ENCODE results near the gene SCFD2. TPM values are rescaled to one million over a fixed set of nuclear protein-coding genes. Genes with fewer than 3 reads are reported as not detected.

SCFD2 gene
- total and polyA plus RNA-seq, 7 donors = 3.7 to 16.6 (median 10.7) TPM

GRCh38 chr4:53022513-53023100, 343.3 kb downstream of the SCFD2 start:
- no peak for DNase-seq

GRCh38 chr4:53021754-53022512, 343.9 kb downstream of the SCFD2 start:
- Histone ChIP-seq H3K36me3 (no peaks in the 10 kb centered on the region), H3K27me3 (no peaks in the 10 kb centered on the region), H3K27ac (peak overlapping the region in 3 of 4 donors; percentile 18 to 46 (median 26)), H3K4me1 (peaks cover 0 to 28% (median 17%) of the 10 kb centered on the region in 4 donors), H3K9me3 (no peaks in the 10 kb centered on the region), H3K4me3 (no peak overlapping the region)
- no peak for DNase-seq
- peak in 2 of 4 donors; percentile 22 to 48 for TF ChIP-seq POLR2AphosphoS5 (IDR thresholded peaks at IDR 0.05)
- no peak for TF ChIP-seq CTCF (IDR thresholded peaks at IDR 0.05)
- WGBS, 2 donors = 87 to 93% methylated on average over 2 of the region's 2 CpGs
- intact Hi-C loops (cut with DNase I) = no loop called here

More at GRCh38 chr4:53022513-53023100, 343.3 kb downstream of the SCFD2 start:
- H3K4me1 ChIP-seq = peaks cover 0 to 28% (median 17%) of the 10 kb centered on the region in 4 donors
- H3K27ac ChIP-seq = peak overlapping the region in 3 of 4 donors; percentile 18 to 46 (median 26)
- TF ChIP-seq POLR2A (IDR thresholded peaks at IDR 0.05) = no peak
- no peak for TF ChIP-seq POLR2AphosphoS5 (IDR thresholded peaks at IDR 0.05)
- TF ChIP-seq CTCF (IDR thresholded peaks at IDR 0.05) = no peak
- no peak for TF ChIP-seq EP300 (IDR thresholded peaks at IDR 0.05)
- no peaks in the 10 kb centered on the region for H3K36me3 ChIP-seq
- intact Hi-C loops (cut with DNase I) = no loop called here
- H3K27me3 ChIP-seq = no peaks in the 10 kb centered on the region
- 89 to 97% methylated on average over 2 of the region's 2 CpGs for WGBS, 2 donors
- H3K9me3 ChIP-seq = no peaks in the 10 kb centered on the region
- H3K4me3 ChIP-seq = no peak overlapping the region

GRCh38 chr4:53019485-53020382, 346.1 kb downstream of the SCFD2 start:
- Histone ChIP-seq H3K27ac (no peak overlapping the region), H3K36me3 (no peaks in the 10 kb centered on the region), H3K9me3 (no peaks in the 10 kb centered on the region), H3K4me3 (no peak overlapping the region), H3K4me1 (peaks cover 0 to 28% (median 17%) of the 10 kb centered on the region in 4 donors), H3K27me3 (no peaks in the 10 kb centered on the region)
- intact Hi-C loops (cut with DNase I) = loop anchor here (5.0 kb wide), 1 partner anchor 1208 kb away; the partner anchor contains the start of gene PDGFRA
- WGBS, 2 donors = 25 to 59% methylated on average over 6 of the region's 6 CpGs
- DNase-seq = no peak
- TF ChIP-seq EP300 (IDR thresholded peaks at IDR 0.05) = no peak
- TF ChIP-seq POLR2AphosphoS5 (IDR thresholded peaks at IDR 0.05) = no peak
- TF ChIP-seq POLR2A (IDR thresholded peaks at IDR 0.05) = no peak
- TF ChIP-seq CTCF (IDR thresholded peaks at IDR 0.05) = no peak

- no peaks in the 10 kb centered on the region for H3K9me3 ChIP-seq
- WGBS, 2 donors = 97% methylated on average over 3 of the region's 3 CpGs
- DNase-seq = no peak
- no peak overlapping the region for H3K4me3 ChIP-seq
- H3K27ac ChIP-seq = no peak overlapping the region
- no peaks in the 10 kb centered on the region for H3K36me3 ChIP-seq
- intact Hi-C loops (cut with DNase I) = loop anchor here (5.0 kb wide), 1 partner anchor 1209 kb away; the partner anchor contains the start of gene PDGFRA
- no peaks in the 10 kb centered on the region for H3K27me3 ChIP-seq
- peaks cover 0 to 37% (median 18%) of the 10 kb centered on the region in 4 donors for H3K4me1 ChIP-seq
- TF ChIP-seq EP300 (IDR thresholded peaks at IDR 0.05) (no peak), POLR2AphosphoS5 (IDR thresholded peaks at IDR 0.05) (no peak), POLR2A (IDR thresholded peaks at IDR 0.05) (no peak), CTCF (IDR thresholded peaks at IDR 0.05) (no peak)
Observed at GRCh38 chr4:53018471-53018870, 347.4 kb downstream of the SCFD2 start.

All from sigmoid colon (tissue), 7 donors.